Mammary epithelial cell (primary cell): ENCODE results near the gene ADRM1.

Experiments
- CTCF ChIP-seq, 2 donors: IDR thresholded peaks in 1 of 2; conservative IDR thresholded peaks in 1 of 2; 2 replicates each; pipeline ENCODE4 v1.5.1; 2011 to 2012; ENCODE audit warnings: inconsistent platforms in 2 of 2, low read length in 2 of 2, mild to moderate bottlenecking in 2 of 2, control low read depth in 1 of 2, low read depth in 1 of 2; ENCODE audit not compliant: insufficient read depth in 1 of 2; ENCODE audit errors: extremely low read depth in 1 of 2
- EZH2 ChIP-seq: IDR thresholded peaks from 2 replicates; pipeline ENCODE4 v1.6.1; 2012; ENCODE audit warnings: low read length, inconsistent platforms, borderline replicate concordance

- TF ChIP-seq CTCF (conservative IDR thresholded peaks at IDR 0.05 in 1 of 2, IDR thresholded peaks at IDR 0.05 in 1 of 2; ENCODE audit: extremely low read depth in 1 of 2, insufficient read depth in 1 of 2, low read depth in 1 of 2, low read length in 2 of 2) (no peak), EZH2 (no peak)
These were observed 17.6 kb upstream of the ADRM1 start for GRCh38 chr20:62285151-62285550.
